GM12891 (cell line): Measurements from ENCODE around the gene MEX3A.

Experiments used
- PAX5 ChIP-seq: IDR thresholded peaks from 2 replicates; pipeline ENCODE4 v1.6.1; 2011; ENCODE audit warnings: low read length, moderate library complexity, mild to moderate bottlenecking; ENCODE audit not compliant: insufficient read depth, severe bottlenecking
- POLR2A ChIP-seq: IDR thresholded peaks from 2 replicates; pipeline ENCODE4 v1.6.1; 2011; ENCODE audit warnings: low read depth, low read length, control low read depth
- POLR2AphosphoS5 ChIP-seq: IDR thresholded peaks from 2 replicates; pipeline ENCODE4 v1.6.1; 2011; ENCODE audit warnings: low read depth, low read length, control low read depth
- POU2F2 ChIP-seq: IDR thresholded peaks from 2 replicates; pipeline ENCODE4 v1.6.1; 2011; ENCODE audit warnings: low read depth, mild to moderate bottlenecking, control low read depth, low read length, moderate library complexity
- SPI1 ChIP-seq: IDR thresholded peaks from 2 replicates; pipeline ENCODE4 v1.6.1; 2011; ENCODE audit warnings: low read depth, low read length, control low read depth
- TAF1 ChIP-seq: IDR thresholded peaks from 2 replicates; pipeline ENCODE4 v1.6.1; 2011; ENCODE audit warnings: low read depth, low read length, control low read depth

GRCh38 chr1:156024801-156025200, 57.5 kb downstream of the MEX3A start:
- no peak for TF ChIP-seq TAF1
- no peak for TF ChIP-seq POLR2AphosphoS5
- TF ChIP-seq PAX5, result no peak
- TF ChIP-seq POLR2A, result no peak
- no peak for TF ChIP-seq SPI1
- TF ChIP-seq POU2F2, result no peak
